GM04503 (cell line): ENCODE results near the gene RTF2.

Source experiments
- DNase-seq: peaks from one replicate; pipeline ENCODE4 v3.0.0-alpha.2; 2012; ENCODE audit warnings: low read depth

RTF2 gene

DNA sequence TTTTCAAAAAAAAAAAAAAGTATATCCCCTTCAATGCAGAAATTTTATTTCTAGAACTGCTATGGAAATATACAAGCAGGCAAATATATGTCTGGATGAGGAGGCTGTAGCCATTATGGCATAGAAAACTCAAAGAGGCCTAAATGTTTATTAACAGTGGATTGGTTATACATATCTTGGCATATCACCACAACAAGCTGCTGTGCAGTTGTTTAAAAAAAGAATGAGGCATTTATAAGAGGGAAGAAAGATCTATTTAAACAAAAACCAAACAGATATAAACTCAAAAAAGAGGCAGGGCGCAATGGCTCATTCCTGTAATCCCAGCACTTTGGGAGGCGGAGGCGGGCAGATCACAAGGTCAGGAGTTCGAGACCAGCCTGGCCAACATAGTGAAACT is 30.1 kb upstream of the RTF2 start:
- DNase-seq = no peak

DNA sequence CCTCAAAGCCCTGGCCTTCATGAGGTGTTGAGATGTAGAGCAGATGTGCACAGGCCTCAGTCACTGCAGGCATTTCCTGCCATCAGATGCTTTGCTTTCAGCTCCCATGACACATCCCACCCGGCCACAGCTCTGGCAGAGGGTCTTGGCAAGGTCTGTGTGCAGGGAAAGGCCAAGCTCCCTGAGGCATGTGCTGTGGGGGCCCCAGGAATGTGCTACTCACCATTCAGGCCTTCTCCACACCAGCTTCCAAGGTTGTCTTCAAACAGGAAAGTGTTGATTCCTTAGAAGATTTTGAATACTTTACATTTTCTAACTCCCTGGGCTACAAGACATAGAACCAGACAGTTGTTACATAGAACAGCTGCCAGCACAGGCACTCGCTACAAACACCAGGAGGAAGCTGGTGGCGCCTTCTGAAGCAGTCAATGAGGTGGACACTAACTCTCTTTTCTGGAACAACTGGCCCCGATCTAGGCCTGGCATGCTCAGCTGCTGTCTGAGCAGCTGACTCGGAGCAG is 28.6 kb upstream of the RTF2 start:
- DNase-seq = peak; percentile 99

DNA sequence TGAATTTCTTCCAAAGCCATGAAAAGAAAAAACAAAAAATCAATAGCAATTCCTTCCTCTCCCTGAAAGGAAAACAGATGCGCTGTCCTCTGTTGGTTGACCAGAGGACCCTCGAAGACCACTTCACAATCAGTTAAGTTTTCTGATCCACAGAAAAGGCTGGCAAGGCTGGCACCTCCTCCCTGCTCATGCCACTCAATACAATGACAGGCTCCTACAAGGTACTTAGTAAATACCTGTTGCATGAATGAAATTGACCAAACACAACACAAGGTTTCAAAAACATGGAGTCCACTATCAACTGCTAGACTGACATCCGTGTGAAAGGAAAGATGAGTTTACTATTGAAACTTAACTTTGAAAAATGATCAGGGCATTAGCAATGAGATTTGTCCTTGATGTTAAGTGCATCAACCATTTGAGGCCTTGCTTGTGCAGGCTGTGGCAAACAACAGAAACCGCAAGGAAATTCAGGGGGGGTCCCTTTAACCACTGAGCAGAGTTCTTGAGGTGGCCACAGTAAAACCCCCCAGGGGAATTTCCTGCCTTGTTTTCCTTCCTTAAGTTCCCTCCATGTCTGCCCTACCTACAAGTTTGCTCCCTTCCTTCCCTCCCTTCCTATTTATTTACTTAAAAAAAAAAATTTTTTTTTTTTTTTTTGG is 27.9 kb upstream of the RTF2 start:
- DNase-seq = no peak

DNA sequence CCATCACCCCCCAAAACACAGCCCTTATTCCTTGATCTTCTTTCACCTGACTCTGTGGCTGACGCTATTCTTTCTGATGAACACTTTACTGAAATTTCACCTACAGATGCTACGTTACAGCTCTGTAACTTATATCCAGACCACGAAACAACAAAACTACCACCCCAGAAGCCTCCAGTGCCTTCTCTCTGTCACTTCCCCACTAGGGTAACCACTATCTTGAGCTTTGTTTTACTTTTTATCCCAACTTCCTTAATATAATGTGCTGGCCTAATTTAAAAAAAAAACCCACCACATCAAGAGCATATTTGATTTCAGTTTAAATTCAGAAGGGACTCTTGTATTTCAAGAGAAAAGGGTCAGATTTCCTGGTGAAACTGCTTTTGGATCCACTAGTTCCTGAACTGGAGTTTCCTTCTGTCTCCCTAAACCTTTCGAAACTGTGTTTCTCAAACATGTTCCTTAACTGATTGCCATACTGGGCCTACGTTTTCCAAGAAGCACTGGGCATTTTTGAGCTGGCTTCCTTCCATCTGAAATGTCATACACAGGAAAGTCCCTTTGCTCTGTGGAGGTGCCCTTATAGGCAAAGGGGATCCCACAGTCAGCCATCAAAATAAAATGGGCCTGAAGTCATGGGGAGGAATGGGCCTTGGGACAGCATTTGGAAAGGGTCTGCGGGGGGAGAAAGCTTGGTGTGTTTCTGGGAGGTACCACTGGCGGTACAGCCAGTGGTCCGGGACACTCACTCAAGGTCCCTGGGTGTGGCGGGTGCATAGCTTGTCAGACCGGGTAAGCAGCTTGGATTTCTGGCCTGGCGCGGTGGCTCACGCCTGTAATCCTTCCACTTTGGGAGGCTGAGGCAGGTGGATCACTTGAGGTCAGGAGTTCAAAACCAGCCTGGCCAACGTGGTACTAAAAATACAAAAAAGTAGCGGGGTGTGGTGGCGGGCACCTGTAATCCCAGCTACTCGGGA is 25.8 kb upstream of the RTF2 start:
- no peak for DNase-seq

DNA sequence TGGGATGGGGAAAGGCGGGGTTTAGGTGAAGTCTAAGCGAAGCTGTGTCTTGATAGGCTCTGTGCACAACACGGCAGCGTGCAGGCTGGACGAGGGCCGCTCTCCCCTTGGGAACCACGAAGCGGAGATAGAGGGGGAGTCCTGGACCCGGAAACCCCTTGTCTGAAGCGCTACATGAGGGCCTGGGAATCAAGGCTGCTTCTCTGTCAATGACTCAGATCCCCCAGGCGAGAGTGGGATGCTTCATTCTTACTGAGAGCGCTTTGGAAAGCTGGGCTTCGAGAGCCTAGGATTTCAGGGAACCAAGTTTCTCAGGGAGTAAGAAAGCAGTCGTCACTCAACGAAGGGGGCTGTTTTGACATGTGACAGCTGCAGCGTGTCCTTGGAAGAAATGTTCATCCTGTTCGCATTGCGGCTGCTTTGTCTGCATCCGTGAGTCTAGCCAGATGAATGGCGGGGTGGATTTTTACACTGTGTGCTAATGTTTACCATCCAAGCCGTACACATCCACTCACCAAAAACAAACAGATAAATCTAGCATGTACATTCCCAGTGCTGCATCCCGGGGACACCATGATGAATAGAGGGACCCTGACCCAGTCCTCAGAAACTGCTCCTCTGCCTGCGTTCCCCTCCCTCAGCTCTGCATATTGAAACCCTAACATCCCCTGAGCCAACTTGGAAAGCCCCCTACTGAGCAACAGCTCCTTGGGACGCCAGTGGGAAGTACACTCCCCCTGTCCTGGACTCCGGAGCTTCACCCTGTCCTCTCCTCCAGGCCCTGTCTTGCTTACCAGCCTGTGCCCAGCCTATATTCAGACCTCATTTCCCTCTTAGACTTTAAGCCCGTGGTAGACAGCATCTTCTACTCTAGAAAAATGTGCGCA is 24.5 kb upstream of the RTF2 start:
- no peak for DNase-seq

DNA sequence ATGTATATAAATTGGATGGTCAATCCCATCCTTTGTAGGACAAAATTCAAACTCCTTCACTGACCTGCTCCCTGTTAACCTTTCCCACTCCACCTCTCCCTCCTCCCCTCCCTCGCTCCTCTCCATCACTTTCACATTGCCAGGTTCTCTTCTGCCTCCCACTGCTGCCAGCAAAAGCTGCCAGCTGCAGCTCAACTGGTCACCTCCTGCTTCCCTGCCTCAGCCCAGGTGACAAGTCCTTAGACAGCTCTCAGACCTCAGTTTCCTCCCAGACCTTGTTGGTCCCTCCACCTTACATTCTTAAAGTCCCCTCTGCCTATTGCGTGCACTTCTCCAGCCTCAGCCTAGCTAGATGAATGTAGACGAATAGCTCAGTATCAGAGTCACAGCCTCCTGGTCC is 23.3 kb upstream of the RTF2 start:
- no peak for DNase-seq

DNA sequence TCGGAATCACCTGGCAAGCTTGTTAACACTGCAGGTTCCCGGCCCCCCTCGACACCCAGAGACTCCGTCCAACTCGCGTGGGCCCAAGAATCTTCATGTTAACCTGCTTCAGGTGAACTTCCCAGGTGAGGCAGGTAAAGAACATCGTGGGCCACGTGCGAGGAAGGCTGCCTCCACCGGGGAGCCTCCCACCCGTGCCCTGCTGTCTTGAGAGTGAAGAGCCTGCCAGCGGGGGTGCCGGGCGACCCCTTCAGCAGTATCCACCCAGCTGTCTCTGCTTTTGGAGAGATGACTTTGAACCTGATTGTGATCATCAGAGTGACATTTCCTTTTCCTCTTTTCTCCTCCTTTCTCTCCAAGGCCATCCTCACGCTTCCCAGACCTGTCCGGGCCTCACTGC is 22.9 kb upstream of the RTF2 start:
- DNase-seq = no peak

DNA sequence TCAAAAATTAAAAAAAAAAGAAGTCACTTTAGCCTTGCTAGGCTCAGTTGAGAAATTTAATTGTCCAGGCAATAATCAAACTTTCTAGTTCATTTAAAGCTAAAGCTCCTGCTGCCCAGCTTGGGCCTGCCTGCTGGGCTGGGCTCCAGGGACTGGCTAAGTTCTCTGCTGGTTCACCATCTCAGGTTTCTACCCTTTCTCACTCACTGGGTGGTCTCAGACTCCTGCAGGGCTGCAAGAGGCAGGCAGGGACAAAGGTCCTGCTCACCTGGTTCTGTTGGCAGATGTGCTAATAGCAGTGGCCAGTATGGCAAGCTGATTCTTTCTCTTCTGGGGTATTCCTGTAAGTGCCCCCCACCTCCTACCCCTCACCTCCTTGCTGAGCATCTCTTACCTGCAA is 21.2 kb upstream of the RTF2 start:
- no peak for DNase-seq

DNA sequence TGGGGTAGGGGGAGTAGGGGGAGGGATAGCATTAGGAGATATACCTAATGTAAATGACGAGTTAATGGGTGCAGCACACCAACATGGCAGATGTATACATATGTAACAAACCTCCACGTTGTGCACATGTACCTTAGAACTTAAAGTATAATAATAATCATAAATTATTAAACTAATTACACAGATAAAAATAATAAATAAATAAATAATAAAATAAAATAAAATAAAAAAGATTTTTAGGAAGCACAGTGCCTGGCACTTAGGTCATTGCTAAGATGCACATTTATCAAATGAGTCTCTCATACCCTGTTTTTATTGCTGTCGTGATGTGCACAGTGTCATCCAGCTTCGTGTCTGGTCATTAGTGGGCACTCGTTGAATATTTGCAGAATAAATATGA is 19.0 kb upstream of the RTF2 start:
- no peak for DNase-seq

DNA sequence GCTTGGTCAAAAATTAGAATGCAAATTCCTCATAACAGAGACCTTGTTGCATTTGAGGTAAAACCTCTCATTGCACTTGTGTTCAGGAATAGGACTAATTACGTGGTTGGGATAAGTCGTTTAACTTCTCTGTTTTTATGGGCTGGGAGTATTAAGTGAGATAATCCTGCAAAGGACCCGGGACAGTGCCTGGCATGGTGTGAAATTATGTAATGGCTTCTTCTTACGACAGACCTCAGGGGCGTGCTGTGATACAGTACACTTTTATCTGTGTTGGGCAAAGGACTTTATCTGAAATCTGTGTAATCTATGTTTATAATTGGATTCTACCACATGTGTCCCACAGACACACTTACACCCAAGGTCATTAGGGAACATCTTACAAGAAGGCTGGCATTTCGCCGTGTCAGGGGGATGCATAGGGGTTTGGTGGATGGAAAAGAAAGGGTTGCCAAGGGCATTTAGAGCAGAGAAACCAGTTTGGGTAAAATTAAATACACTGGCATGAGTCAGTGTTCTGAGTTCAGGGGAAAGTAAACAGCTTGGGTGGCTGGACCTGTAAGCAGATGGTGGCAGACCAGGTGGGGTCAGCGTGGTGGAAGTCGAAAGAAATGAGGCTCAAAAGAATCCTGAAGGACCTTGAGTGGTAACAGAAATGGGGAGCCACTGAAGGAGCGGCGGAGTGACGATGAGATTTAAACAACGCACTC is 17.2 kb upstream of the RTF2 start:
- DNase-seq = no peak

DNA sequence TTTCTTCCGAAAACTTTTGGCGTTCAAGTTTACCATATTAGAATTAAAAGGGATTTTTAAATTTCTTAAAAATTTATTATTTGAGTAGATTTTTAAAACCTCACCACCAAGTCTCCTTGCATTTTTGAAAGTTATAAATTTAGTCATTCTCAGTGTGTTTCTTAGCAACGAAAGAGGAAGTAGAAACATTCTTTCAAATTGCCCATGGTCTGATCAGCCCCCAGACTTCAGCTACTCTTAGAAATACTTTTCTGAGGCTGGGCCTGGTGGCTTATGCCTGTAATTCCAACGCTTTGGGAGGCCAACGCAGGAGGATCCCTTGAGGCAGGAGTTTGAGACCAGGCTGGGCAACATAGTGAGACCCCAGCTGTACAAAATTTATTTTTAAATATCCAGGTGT is 15.1 kb upstream of the RTF2 start:
- DNase-seq = no peak

DNA sequence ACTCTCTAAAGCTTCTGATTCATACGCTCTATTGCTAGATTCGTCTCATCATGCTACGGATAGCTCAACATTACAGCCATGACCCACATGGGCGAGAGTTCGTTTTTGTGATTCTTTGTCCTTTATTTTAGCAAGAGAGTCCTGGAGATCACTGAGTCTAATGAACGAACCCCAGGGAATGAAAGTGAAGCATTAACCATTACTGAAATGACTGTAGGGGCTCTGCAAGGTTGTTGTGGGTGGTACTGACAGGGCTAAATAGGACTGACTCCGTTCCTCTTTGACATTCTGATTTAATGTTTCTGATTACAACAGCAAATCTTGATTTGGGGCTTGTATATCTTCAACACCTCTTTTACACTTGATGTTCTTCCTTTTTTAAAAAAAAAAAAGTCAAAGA is 13.7 kb upstream of the RTF2 start:
- DNase-seq = no peak

DNA sequence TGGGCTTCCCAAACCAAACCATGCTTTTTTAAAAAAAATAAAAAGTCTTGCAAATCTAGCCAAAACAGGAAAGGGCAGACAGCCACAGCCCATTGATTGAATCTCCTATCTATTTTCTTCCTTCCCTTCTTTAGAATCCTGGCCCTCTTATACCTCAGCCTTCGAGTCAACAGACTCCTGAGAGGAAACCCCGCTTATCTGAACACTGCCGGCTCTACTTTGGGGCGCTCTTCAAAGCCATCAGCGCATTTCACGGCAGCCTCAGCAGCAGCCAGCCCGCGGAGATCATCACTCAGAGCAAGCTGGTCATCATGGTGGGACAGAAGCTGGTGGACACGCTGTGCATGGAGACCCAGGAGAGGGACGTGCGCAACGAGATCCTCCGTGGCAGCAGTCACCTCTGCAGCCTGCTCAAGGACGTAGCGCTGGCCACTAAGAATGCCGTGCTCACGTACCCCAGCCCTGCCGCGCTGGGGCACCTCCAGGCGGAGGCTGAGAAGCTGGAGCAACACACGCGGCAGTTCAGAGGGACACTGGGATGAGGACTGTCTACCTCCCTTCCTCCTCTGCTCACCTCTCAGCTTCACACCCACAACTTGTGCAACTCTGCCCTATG is 10.1 kb upstream of the RTF2 start:
- DNase-seq = no peak

DNA sequence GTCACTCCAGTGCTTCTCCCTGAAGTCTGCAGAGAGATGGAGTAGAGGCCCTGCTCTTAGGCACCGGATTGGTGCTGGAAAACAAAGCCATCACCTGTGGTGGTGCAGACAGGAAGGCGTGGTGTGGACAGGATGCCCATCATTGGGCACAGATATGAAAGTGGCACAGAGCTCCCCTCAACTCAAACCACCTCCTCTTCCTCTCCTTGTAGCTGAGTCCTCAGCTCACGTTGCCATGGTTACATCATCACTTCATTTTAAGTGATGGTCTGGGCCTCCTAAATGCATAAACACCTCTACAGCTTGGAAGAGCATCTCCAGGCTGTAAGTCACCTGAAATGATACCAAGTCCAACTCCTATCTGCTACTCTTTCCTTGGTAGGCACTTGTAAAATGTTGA is 8.0 kb upstream of the RTF2 start:
- DNase-seq = no peak

DNA sequence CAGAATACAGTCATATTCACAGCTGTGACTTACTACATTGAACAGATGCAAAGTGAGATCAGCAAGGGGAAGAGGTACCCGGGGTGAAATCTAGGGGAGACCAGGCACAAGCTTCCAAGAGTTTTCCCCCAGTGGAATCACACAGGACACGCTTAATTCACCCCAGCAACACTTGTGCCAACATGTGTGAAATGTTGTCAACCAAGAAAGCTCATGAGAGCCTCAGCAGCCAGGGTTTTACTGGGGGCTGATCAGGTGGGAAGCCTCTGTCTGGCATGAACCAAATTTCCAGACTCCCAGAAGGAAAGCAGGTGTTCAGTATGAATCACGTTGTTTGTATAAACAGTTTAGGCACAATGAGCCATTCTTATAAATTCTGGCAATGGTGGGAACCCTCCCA is 6.9 kb upstream of the RTF2 start:
- no peak for DNase-seq

DNA sequence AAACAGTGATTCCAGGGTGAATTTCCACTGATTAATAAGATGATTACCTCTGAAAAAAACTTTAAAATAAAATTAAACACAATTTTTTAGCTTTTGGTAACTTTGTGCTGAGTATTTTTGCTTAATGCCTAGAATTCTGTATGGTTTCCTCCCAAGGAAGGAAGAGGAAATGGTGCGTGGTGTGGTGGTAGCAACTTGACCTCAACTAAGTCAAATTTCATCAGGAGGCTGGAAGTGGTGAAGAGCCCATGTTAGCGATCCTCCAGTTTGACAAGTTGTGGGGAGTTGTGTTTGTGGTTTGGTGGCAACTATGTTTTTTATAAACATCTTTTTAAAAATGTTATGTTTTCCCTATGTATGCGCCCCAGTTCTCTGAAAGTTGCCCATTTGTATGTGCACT is 5.0 kb upstream of the RTF2 start:
- DNase-seq = no peak

DNA sequence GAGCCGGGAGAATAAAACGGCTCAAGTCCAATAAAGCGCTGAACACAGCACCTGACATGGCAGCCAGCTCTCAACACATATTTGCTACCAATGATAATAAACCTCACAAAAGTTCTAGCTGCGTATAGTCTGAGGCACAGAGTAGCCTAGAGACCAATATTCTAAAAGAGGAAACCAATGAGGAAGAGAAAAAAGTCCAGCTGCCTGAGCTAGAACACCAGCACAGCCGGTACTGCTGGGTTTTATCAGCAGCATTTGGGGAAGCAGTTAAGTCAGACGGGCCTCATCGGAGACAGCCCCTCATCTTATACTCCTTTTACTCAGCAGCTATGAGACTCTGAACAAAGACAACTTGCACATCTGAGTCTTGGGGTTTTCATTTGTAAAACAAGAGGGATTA is 2.4 kb upstream of the RTF2 start:
- no peak for DNase-seq

DNA sequence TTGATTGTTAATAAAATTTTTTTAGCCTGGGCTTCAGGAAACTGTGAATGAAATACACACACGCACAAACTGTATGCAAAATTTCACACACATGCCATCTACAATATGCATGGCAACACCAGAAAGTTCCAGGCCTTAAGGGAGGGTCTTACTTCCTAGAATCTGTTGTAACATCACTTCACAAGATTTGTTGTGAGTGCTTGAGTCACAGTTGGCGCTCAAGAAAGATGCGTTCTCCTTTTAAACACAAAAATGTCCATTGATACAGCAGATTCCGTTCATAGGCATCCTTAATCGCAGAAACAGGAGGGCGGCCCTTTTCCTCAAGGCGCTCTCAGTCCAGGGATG is 485 bp upstream of the RTF2 start:
- DNase-seq = no peak

DNA sequence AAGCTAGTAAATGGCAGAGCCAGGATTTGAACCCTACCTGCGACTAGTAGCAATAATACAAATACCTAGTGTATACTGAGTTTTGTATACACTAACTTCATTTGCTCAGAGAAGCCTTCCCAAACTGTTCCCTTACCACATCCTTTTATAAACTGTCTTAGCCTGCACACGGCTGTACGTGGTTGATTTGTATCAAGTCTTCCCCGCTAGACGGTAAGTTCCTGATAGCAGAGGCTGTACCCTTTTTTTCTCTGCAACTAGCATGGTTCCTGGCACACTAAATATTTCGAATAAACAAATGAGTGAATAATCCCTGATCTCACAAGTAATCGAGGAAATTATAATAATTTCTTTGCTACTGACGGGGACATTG is 636 bp downstream of the RTF2 start:
- DNase-seq = no peak

DNA sequence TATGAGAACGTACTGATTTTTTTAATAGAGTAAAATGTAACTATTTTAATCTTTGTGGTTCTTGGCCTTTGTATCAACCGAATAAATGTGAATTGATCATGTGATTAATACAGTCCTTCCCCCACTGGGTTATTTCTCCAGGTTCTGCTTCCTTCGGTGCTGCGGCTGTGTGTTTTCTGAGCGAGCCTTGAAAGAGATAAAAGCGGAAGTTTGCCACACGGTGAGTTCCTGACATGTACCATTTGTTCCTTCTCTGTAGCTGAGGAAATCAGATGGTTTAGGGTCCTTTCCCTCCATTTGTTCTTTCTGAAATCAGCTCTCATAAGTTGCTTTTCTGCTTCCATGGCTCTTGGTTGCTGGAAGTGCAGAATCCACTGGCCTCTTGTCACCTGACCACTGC is 15.5 kb downstream of the RTF2 start:
- DNase-seq = no peak

DNA sequence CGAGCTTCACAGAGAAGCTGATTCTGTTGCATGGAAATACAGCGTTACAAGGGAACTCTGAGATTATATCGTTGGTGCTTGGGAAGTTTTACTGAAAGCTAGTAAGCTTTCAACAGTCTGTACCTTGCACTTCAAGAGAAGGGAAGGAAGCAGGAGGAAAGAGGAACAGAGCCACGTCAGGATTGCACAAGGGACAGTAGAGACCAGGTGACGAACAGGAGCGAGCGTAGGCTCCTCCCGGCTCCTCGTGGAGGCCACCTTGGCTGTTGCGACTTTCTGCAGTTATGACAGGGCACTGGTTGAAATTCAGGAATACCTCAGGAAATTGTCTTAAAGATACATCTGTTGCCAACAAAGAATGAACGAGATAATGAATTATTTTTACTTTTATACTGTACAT is 18.8 kb downstream of the RTF2 start:
- DNase-seq = no peak

DNA sequence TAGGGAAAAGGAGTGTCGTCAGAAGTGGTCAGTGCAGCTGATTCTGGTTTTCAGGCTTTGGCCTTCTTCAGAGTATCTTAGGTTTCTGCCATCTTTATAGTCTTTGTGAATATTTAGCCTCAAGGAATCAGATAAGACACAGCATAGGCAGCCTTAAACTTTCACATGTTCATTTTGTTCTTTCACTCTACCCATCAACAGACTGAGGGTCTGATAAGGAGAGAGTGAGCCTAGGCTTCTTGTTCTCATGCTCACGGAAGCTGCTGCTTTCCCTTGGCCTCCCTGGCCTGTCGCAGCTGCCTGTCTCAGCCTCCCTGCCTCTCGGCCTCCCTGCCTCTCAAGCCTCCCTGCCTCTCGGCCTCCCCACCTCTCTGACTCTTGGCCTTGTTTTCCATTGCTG is 20.1 kb downstream of the RTF2 start:
- DNase-seq = no peak
